Hematopoietic multipotent progenitor cell treated with erythropoietin and hydrocortisone succinate and interleukin-3 and kit ligand, for 8 days (in vitro differentiated cells): ENCODE measurements around the gene SHISA4.
"Not testable (repeated sequence)": the region's sequence is repeated elsewhere in the genome, so short reads cannot be mapped to it uniquely, and the experiment has no call there.

Experiments used
- DNase-seq: peaks from one replicate; pipeline ENCODE4 v3.0.0-alpha.2; 2015

Gene SHISA4, protein sequence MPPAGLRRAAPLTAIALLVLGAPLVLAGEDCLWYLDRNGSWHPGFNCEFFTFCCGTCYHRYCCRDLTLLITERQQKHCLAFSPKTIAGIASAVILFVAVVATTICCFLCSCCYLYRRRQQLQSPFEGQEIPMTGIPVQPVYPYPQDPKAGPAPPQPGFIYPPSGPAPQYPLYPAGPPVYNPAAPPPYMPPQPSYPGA

DNA sequence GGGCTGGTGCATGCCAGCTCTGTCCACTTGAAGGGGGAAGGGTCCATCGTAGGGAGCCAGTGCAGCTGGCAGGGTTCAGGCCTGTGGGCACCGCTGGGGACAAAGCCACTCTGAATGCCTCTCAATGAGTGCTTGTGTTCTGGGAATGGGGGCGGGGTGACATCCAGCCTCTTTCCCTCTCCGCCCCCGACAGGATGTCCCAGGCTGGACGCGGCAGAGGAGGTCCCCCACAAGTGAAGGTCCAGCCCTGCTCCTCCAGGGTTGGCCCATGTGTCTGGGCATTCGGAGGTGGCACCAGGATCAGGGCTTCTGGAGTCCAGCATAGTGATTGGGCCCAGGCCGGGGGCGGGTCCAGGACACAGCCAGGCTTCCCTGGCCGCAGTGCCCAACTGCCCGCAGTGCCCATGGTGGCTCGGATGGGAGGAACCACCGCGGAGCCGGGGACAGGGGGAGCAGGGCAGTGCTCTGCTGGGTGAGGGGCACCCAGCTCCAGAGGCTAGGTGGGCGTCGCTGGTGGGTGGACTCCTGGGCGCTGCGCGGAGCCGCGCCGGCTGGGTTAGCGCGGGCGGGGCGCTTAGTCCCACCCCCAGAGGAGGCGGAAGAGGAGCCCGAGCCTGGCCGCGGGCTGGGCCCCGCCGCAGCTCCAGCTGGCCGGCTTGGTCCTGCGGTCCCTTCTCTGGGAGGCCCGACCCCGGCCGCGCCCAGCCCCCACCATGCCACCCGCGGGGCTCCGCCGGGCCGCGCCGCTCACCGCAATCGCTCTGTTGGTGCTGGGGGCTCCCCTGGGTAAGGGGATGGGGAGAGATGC lies at the start of gene SHISA4:
TSS of gene SHISA4 (plus strand) at position 617 of the 808 bp plus-strand sequence. CDS start at position 714, 97 bp downstream.
- DNase-seq: no peak

DNA sequence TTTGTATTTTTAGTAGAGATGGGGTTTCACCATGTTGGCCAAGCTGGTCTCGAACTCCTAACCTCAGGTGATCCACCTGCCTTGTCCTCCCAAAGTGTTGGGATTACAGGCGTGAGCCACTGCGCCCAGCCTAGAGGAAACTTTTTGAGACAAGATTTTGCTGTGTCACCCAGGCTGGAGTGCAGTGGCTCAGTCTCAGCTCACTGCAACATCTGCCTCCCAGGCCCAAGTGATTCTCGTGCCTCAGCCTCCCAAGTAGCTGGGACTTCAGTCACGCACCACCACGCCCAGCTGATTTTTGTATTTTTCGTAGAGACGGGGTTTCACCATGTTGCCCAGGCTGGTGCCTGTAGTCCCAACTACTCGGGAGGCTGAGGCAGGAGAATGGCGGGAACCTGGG lies 49.6 kb upstream of the SHISA4 start:
- not testable (repeated sequence) for DNase-seq

DNA sequence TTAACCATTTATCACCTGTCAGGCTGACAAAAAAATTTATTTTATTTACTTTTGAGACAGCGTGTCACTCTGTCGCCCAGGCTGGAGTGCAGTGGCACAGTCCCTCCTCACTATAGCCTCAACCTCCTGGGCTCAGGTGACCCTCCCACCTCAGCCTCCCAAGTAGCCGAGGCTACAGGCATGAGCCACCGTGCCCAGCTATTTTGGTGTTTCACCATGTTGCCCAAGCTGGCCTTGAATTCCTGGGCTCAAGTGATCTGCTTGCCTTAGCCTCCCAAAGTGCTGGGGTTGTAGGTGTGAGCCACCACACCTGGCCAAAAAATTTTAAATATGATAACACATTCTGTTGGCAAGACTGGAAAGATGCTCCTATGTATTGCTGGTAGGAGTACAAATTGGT lies 48.6 kb upstream of the SHISA4 start:
- DNase-seq: no peak

DNA sequence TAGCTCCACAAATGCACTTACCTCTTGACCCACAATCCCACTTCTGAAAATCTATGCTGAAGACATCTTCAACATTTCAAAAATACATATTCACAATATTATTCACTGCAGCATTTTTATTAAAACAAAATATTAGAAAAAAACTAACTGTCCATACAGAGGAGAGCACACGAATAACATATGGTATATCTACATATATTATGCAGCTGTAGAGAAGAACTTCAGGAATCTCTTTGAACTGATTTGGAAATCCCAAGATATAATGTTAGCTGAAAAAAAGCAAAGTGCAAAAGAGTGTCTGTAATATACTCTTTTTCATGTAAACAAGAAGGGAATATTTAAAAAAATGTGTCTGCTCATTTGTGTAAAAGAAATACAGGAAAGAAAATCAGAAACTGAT lies 48.2 kb upstream of the SHISA4 start:
- DNase-seq: no peak

DNA sequence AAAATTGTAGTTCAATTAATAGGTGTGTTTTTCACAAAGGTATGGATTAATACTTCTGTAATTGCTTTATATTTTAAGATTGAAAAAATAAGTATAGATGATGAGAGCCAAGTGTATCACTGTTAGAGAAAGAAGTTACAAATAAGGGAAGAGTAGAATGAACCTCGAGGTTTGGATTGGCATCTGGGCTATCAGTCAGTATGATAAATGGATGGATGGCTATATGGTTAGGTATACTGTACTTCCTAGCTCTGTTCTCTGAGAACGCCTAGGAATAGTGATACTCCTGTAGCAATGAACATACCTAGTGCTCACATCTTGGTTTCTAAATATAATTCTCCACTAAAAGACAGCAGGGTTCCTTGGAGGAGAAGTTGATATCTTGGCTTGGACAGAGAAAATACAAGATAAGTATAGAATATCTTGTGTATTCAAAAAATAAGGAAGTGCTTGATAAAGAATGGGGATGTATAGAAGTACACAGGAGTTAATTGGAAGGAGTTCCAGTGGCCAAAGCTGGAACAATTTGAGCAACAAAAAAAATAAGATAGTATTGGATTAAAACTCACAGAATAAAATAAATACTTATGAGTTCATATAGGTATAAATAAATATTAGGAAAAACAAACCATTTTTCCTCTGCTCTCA lies 47.3 kb upstream of the SHISA4 start:
- DNase-seq: no peak

DNA sequence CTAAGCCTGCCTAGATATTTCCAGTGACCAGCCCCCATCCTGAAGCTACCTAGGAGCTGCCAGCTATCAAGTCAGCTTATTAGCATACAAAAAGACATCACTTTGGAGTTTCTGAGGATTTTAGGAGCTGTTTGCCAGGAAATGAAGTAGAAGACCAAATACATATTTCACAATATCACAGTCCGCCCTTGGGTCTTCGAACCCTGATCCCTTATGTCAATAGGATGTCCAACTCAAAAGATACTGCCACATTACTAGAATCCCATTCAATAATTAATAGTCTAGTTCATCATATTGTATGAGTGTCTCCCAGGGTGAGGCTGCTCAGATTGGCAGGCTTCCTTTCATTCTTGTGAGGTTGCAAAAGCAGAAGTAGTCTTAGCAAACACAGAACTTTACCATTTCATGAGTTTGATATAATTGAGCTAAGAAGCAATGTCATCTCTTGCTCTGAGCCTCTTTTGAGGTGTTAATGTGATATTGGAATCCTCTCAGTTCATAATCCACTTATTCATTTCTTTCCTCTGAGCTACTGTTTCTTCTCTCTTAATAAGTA lies 46.1 kb upstream of the SHISA4 start:
- DNase-seq: no peak

DNA sequence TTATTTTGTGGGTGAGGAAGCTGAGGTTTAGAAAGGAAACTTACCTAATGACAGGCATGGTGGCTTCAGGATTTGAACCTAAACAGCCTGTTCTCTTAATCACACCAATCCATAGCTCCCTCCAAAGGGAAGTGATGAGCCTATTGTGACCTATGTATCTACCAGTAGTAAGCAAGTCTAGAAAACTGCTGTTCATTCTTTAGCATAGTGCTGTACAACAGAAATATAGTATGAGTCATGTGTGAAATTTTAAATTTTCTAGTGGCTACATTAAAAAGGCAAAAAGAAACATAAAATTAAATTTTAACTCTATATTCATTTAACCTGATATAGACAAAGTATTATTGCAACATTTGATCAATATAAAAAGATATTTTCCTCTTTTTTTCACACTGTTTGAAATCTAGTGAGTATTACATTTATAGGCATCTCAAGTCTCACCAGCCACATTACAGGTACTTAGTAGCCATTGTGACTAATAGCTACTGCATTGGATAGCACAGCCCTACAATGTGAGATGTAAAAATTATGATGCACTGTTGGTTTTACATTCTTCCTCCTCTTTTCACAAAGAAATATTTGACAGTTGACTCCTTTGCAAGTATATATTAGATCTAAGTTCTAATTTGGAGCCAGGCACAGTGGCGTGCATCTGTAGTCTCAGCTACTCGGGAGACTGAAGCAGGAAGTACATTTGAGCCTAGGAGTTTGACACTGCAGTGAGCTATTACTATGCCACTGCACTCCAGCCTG lies 43.2 kb upstream of the SHISA4 start:
- no peak for DNase-seq

DNA sequence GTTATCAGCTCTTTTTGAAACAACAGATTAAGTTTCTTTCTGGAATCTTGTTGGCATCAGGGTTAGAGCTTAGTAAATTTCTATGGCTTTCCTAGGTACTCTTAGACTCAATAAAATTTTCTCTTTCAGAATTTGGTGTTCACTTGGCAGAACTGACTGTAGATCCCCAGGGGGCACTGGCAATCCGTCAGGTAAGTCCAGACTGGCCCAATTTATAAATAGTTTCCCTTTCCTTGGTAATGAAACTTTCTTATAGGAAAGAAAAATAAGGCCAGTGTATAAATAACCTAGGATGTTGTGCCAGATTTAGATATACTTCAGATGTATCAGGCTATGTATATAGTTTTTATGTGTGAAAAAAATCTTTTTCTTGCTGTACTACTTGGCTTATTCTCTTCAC lies 41.5 kb upstream of the SHISA4 start:
- DNase-seq: no peak

DNA sequence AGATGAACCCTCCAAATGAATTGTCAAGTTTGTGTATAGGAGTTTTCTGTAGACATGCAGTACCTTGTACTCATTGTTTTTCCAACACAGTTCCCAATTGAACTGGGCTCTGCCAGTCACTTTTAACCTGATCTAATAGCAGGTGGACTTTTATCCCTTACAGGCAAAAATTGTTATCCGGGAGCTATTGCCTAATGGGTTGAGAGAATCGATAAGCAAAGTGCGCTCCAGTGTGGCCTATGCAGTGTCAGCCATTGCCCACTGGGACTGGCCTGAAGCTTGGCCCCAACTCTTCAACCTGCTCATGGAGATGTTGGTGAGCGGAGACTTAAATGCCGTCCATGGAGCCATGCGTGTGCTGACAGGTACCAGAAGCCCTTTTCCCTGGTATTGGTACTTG lies 40.5 kb upstream of the SHISA4 start:
- no peak for DNase-seq

DNA sequence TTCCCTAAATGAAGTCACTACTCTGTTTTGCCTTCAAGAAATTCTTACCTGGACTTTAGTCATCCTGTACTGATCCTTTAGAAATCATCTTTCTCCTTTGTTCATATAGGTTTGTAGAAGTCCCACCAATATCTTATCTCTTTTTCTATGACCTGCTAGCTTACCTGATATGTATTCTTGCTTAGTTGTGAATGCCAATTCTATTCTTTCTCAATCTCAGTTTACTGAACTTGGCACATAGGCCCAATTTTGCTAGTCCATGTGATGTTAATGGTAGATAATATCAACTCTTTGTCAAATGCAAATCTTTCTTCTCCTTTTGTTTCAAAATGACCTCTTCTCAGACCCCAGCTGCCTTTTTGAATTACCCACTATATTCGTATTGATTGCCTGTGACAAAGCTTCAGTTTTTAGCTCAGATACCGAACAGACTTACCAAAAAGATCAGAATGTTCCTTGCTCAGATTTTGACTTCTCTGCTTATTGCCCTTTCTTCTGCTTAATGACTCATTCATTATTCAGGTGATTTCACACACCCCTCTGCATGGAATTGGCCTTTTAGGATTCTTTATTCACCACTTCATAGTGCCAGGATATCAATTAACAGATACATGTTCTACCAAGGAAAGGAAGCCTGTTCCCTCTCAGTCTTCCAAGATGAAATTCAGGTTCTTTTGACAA lies 39.2 kb upstream of the SHISA4 start:
- no peak for DNase-seq

DNA sequence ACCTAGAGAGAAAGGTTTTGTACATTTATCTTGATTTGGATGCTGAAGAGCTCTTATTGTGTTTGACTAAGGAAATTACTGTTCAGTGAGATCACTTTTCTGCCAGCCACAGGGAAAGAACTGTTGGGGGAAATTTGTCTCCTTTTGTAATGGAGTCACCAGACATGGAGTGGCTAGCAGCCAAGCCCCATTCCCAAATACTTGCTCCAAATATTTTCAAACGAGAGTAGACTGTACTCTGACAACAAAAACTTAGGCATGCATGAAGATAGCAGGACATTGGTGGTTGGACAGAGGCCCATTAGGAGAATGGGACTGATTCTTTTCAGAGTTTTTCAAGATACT lies 38.7 kb upstream of the SHISA4 start:
- DNase-seq: no peak

DNA sequence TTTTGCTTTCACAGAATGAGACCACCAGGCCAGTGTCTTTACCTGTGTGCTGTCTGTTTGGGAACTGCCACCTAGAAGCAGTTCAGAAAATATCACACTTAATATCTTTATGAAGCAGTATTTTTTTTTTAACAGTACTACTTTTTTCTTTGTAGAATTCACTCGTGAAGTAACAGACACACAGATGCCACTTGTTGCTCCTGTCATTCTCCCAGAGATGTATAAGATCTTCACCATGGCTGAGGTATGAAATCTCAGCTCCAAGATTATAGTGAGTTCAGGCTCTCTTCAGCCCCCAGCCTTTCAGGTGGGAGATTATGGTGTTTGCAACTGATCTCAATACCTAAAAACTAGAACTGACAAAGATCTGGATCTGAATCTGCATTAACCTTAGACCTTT lies 36.7 kb upstream of the SHISA4 start:
- no peak for DNase-seq

DNA sequence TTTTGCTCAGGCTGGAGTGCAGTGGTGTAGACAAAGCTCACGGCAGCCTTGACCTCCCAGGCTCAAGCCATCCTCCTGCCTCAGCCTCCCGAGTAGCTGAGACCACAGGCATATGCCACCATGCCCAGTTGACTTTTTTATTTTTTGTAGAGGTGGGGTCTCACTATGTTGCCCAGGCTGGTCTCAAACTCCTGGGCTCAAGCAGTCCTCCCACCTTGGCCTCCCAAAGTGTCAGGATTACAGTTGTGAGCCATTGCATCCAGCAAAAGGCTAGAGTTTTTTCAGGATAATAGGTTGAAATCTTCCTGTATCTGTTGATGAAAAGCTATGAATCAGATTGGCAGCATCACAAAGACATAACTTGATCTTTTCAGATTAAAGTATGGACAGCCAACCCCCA lies 32.0 kb upstream of the SHISA4 start:
- not testable (repeated sequence) for DNase-seq

DNA sequence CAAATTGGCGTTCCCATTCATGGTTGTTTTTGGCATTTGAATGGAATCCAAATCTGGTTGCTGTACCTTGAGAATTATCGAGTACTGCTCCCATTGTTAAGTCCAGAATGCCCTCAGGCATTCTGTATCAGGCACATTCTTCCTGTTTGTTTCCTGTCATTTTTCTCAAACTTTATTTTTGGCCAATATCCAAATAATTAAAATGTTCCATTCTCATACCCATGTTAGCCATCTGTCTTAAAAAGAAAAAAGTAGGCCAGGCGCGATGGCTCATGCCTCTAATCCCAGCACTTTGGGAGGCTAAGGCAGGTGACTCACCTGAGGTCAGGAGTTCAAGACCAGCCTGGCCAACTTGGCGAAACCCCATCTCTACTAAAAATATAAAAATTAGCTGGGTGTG lies 29.3 kb upstream of the SHISA4 start:
- DNase-seq: no peak

DNA sequence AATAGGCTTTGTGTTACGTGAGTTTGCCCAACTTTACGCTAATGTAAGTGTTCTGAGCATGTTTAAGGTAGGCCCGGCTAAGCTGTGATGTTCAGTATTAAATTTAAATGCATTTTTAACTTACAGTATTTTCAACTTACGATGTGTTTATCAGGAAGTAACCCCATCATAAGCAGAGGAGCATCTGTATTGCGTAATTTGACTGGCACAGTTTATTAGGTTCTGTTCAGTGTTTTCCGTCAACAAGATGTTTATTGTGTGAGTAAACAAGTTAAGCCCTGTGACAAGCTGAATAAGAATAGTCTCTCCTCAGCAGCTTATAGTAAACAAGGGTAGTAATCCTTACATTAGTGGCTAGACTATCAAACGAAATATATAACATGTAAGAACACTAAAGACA lies 27.2 kb upstream of the SHISA4 start:
- DNase-seq: no peak

DNA sequence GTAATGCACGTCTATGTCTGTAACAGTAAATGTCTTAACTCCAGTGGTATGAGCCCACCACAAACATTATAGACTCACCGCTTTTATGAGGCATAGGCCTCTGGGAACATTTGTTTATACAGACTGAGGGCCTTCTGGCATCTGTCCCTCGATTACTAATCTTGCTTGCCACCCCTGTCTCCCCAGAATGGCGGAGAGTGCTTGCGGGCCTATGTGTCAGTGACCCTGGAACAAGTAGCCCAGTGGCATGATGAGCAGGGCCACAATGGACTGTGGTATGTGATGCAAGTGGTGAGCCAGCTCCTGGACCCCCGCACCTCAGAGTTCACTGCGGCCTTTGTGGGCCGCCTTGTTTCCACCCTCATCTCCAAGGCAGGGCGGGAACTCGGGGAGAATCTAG lies 18.3 kb upstream of the SHISA4 start:
- no peak for DNase-seq

DNA sequence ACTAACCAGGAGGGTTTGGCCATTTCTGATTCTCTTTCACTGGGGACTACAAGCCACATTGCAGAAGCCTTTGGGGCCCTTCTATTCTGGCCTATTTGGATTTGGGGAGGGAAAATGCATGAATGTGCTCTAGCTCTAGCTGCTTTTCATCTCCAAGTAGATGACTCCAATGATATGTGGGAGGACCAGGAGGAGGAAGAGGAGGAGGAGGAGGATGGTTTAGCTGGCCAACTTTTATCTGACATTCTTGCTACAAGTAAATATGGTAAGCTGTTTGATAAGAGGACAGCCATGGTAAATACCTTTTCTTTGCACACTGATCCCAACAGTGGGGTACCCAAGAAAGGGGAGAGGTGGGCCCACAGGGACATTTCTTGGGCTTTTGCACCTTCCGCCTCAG lies 14.0 kb upstream of the SHISA4 start:
- DNase-seq: no peak

DNA sequence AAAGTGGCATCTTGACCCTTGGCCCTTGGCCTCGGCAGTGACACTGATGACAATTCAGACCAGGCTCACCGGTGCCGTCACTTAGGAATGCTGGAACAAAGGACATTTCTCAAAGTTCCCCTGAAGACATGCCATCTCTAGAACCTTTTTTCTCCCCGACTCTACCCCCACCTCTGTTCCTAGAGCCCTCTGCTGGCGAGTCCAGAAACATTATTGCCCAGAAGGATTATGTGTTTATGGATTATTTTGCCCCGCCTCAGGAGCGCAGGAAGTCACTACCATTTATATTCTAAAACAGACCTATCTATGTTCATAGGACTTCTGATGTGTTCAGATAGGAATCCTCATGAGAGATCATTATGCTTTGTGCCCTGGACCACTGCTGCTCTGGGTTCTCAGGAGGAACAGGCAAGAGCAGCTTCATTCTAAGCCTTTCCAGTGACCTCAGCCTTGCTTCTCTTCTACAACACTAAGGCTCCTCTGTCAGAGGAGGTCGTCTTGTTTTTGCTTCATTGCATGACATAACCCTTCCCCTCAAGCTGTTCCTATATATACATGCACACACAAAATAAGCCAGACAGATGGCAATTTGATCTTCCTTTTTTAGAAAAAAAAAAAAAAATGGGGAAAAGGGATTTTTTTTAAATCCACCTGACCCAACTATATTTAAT lies 12.4 kb upstream of the SHISA4 start:
- no peak for DNase-seq

DNA sequence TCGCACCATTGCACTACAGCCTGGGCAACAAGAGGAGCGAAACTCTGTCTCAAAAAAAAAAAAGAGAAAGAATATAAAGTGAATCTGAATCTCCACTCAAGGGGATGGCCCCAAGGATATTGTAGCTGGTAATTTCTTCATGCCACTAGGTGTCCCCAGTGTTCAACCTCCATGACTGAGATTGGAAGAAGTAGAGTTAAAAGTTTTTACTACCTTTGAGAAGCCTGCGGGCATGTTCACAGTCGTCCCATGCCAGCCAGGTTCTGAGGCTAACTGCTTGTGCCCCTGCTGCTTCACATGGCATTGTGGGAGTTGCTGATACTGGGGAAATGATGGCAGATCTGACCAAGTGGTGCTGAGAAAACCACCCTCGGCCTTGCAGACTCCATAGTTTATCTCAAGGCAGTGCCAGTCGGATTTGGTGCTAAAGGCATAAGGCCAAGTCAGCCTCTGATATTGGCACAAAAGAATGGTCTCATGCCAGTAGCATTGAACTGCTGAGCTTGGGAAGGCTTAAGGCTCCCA lies 10.8 kb upstream of the SHISA4 start:
- peak; percentile 67 for DNase-seq

DNA sequence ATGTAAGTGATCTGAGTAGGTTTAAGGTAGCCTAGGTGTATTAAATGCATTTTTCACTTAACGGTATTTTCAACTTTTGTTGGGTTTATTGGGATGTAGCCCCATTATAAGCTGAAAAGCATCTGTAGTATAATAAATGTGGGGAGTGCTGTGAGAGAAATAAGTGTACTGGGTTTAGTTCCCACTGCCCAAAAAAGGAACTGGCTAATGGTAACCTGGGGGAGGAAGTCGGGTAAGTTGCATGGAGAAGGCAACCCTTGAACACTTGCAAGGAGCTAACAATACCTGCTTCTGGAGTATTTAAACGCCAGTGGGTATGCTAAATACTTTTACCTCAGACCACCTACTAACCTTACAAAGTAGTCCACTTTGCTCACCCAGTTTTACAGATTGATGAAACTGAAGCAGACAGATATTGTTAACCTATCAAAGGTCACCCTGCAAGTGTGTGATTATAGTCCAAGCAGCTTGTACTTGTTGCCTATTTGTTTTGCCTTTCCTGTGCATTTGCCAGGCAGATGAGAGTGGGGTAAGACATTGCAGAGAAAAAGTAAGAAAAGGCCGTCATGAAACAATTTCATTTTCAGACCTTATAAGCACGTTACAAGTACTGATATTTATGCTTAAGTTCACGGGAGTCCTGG lies 7.6 kb upstream of the SHISA4 start:
- DNase-seq: no peak

DNA sequence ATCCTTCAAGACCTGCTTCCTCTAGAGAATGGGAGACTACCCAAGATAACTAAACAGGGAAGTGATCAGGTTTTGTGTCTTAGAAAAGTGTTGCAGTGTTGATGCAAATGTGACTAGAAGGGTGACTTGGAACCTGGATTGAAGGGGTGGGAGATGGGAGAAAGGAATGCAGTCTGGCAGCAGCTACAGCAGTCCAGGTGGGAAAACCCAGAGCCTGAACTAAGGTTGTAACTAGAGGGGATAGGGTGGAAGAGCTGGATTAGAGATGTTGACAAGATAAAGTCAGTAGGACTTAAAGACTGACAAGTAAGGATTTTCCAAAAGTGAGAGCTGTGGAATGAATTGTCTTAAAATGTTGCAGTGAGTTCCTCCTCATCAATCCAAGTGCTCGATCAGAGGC lies 7.1 kb upstream of the SHISA4 start:
- DNase-seq: no peak
